Measurements from ENCODE around the gene SDHB.
A peak's percentile ranks its signal among the peaks of the same experiment; 100 is the strongest.

Gene SDHB

GRCh38 chr1:17060306-17060749, 6.5 kb upstream of the SDHB start:
- no peak overlapping the region for H3K4me3 ChIP-seq (ENCODE audit: low read depth, low read length)

GRCh38 chr1:17059391-17060305, 5.8 kb upstream of the SDHB start:
- no peak overlapping the region for H3K4me3 ChIP-seq (ENCODE audit: low read depth, low read length)
- TF ChIP-seq CTCF (IDR thresholded peaks at IDR 0.05; ENCODE audit: borderline replicate concordance, insufficient read depth, low read depth, low read length): peak; percentile 86

More at GRCh38 chr1:17060306-17060749, 6.5 kb upstream of the SDHB start:
- no peak for TF ChIP-seq CTCF (IDR thresholded peaks at IDR 0.05; ENCODE audit: borderline replicate concordance, insufficient read depth, low read depth, low read length)

- H3K4me3 ChIP-seq (ENCODE audit: low read depth, low read length): no peak overlapping the region
- TF ChIP-seq CTCF (IDR thresholded peaks at IDR 0.05; ENCODE audit: borderline replicate concordance, insufficient read depth, low read depth, low read length): no peak
Measured at GRCh38 chr1:17056551-17056950, 2.7 kb upstream of the SDHB start.

GRCh38 chr1:17055801-17056200, 2.0 kb upstream of the SDHB start:
- TF ChIP-seq CTCF (IDR thresholded peaks at IDR 0.05; ENCODE audit: borderline replicate concordance, insufficient read depth, low read depth, low read length): no peak

GRCh38 chr1:17053086-17053684, 647 bp downstream of the SDHB start:
- peak overlapping the region; percentile 92 for H3K4me3 ChIP-seq (ENCODE audit: low read depth, low read length)
- no peak for TF ChIP-seq CTCF (IDR thresholded peaks at IDR 0.05; ENCODE audit: borderline replicate concordance, insufficient read depth, low read depth, low read length)

More at GRCh38 chr1:17055801-17056200, 2.0 kb upstream of the SDHB start:
- H3K4me3 ChIP-seq (ENCODE audit: low read depth, low read length): no peak overlapping the region

- H3K4me3 ChIP-seq (ENCODE audit: low read depth, low read length): no peak overlapping the region
- TF ChIP-seq CTCF (IDR thresholded peaks at IDR 0.05; ENCODE audit: borderline replicate concordance, insufficient read depth, low read depth, low read length): no peak
Measured at GRCh38 chr1:17052641-17053040, 1.2 kb downstream of the SDHB start.
